ENCODE measurements around the gene TANC1.

TANC1 gene

GRCh38 chr2:159232456-159233170, 264.2 kb downstream of the TANC1 start:
- no peak for DNase-seq

GRCh38 chr2:159234868-159235267, 266.4 kb downstream of the TANC1 start:
- DNase-seq = no peak

- DNase-seq = no peak
Observed at GRCh38 chr2:159243529-159243928, 275.1 kb downstream of the TANC1 start.

- no peak for DNase-seq
Observed at GRCh38 chr2:159246325-159246988, 278.0 kb downstream of the TANC1 start.

- no peak for DNase-seq
Observed at GRCh38 chr2:159249990-159250715, 281.7 kb downstream of the TANC1 start.

- DNase-seq = no peak
Observed at GRCh38 chr2:159251296-159252173, 283.1 kb downstream of the TANC1 start.

GRCh38 chr2:159252905-159253304, 284.5 kb downstream of the TANC1 start:
- no peak for DNase-seq

- DNase-seq = no peak
Observed at GRCh38 chr2:159256159-159256558, 287.7 kb downstream of the TANC1 start.

GRCh38 chr2:159262226-159262625, 293.8 kb downstream of the TANC1 start:
- DNase-seq = no peak

- DNase-seq = no peak
Observed at GRCh38 chr2:159262904-159263303, 294.5 kb downstream of the TANC1 start.

GRCh38 chr2:159265171-159265576, 296.7 kb downstream of the TANC1 start:
- DNase-seq = no peak

- no peak for DNase-seq
Observed at GRCh38 chr2:159266554-159266953, 298.1 kb downstream of the TANC1 start.

GRCh38 chr2:159267921-159268320, 299.5 kb downstream of the TANC1 start:
- no peak for DNase-seq

GRCh38 chr2:159270744-159271379, 302.4 kb downstream of the TANC1 start:
- no peak for DNase-seq

- DNase-seq = no peak
Observed at GRCh38 chr2:159272156-159272555, 303.7 kb downstream of the TANC1 start.

- DNase-seq = no peak
Observed at GRCh38 chr2:159275111-159275510, 306.7 kb downstream of the TANC1 start.

GRCh38 chr2:159279700-159280099, 311.3 kb downstream of the TANC1 start:
- DNase-seq = no peak

GRCh38 chr2:159281002-159281401, 312.6 kb downstream of the TANC1 start:
- DNase-seq = no peak
